HG02588 (cell line): ENCODE results near the gene MARVELD3.
"Not testable (repeated sequence)": the region's sequence is repeated elsewhere in the genome, so short reads cannot be mapped to it uniquely, and the experiment has no call there.

Source experiments
- ATAC-seq: cut with Tn5 transposase; IDR thresholded peaks from one replicate; pipeline ENCODE4 v1.9.1; 2021; ENCODE audit warnings: mild to moderate bottlenecking, moderate library complexity; ENCODE audit not compliant: unreplicated experiment

MARVELD3 gene

GRCh38 chr16:71671165-71671564, 45.2 kb downstream of the MARVELD3 start:
- no peak for ATAC-seq

GRCh38 chr16:71672125-71672524, 46.1 kb downstream of the MARVELD3 start:
- no peak for ATAC-seq

GRCh38 chr16:71672803-71673581, 47.0 kb downstream of the MARVELD3 start:
- no peak for ATAC-seq

- ATAC-seq: no peak
These were observed 47.6 kb downstream of the MARVELD3 start for GRCh38 chr16:71673582-71673973.

GRCh38 chr16:71674229-71674628, 48.2 kb downstream of the MARVELD3 start:
- no peak for ATAC-seq

- no peak for ATAC-seq
These were observed 49.4 kb downstream of the MARVELD3 start for GRCh38 chr16:71675380-71675779.

- no peak for ATAC-seq
These were observed 50.3 kb downstream of the MARVELD3 start for GRCh38 chr16:71676236-71676635.

GRCh38 chr16:71681360-71681759, 55.4 kb downstream of the MARVELD3 start:
- no peak for ATAC-seq

GRCh38 chr16:71684280-71684679, 58.3 kb downstream of the MARVELD3 start:
- ATAC-seq: not testable (repeated sequence)
